Neural cell (in vitro differentiated cells): Measurements from ENCODE around the gene ADAP1. TPM values are rescaled to one million over a fixed set of nuclear protein-coding genes. Genes with fewer than 3 reads are reported as not detected.

Source experiments
- H2AFZ ChIP-seq: fragments of 200-600, 300-800 bp; sonication (generic), shearing (Covaris generic); 2 replicates; pipeline ENCODE4 v1.6.0; 2014; ENCODE audit warnings: low read depth, mild to moderate bottlenecking, antibody characterized with exemption, low read length, moderate library complexity
- H3F3A ChIP-seq: fragments of 200-600 bp; shearing (Covaris generic); 2 replicates; pipeline ENCODE4 v1.6.1; 2016; ENCODE audit warnings: mild to moderate bottlenecking, moderate library complexity, mixed read lengths, antibody characterized with exemption, low read length; ENCODE audit not compliant: insufficient read depth, poor library complexity, severe bottlenecking
- H3K27ac ChIP-seq: fragments of 200-600, 300-800 bp; sonication (generic), shearing (Covaris generic); 2 replicates; pipeline ENCODE4 v1.5.1; 2014; ENCODE audit warnings: mild to moderate bottlenecking, low read length, moderate library complexity
- H3K27me3 ChIP-seq: fragments of 300-800, 200-600 bp; sonication (generic), shearing (Covaris generic); 2 replicates; pipeline ENCODE4 v1.6.0; 2014; ENCODE audit warnings: mild to moderate bottlenecking, low read depth, low read length, moderate library complexity; ENCODE audit not compliant: insufficient read depth
- H3K36me3 ChIP-seq: fragments of 300-800, 200-600 bp; sonication (generic), shearing (Covaris generic); 2 replicates; pipeline ENCODE4 v1.5.1; 2014; ENCODE audit warnings: mild to moderate bottlenecking, antibody characterized with exemption, low read length, moderate library complexity; ENCODE audit not compliant: insufficient read depth
- H3K4me2 ChIP-seq: fragments of 300-800, 200-600 bp; sonication (generic), shearing (Covaris generic); 2 replicates; pipeline ENCODE4 v1.6.0; 2014; ENCODE audit warnings: mild to moderate bottlenecking, low read length
- H3K4me3 ChIP-seq: fragments of 300-800, 200-600 bp; sonication (generic), shearing (Covaris generic); 2 replicates; pipeline ENCODE4 v1.5.1; 2014; ENCODE audit warnings: mild to moderate bottlenecking, low read length, moderate library complexity
- H3K79me2 ChIP-seq: fragments of 200-600 bp; shearing (Covaris generic); replicated peaks from 2 replicates; pipeline ENCODE4 v1.6.0; 2014; ENCODE audit warnings: mild to moderate bottlenecking, low read length, moderate library complexity; ENCODE audit not compliant: insufficient read depth
- H3K9ac ChIP-seq: fragments of 300-800, 200-600 bp; sonication (generic), shearing (Covaris generic); 2 replicates; pipeline ENCODE4 v1.6.1; 2016; ENCODE audit warnings: mild to moderate bottlenecking, low read length, mixed read lengths
- H3K9me2 ChIP-seq: fragments of 200-600 bp; shearing (Covaris generic); 2 replicates; pipeline ENCODE4 v1.6.1; 2016; ENCODE audit warnings: mild to moderate bottlenecking, low read length, mixed read lengths; ENCODE audit not compliant: insufficient read depth
- H3K9me3 ChIP-seq: fragments of 200-600, 300-800 bp; sonication (generic), shearing (Covaris generic); 2 replicates; pipeline ENCODE4 v1.6.1; 2016; ENCODE audit warnings: mild to moderate bottlenecking, mixed run types, low read length, moderate library complexity, mixed read lengths
- H4K20me1 ChIP-seq: fragments of 200-600 bp; shearing (Covaris generic); 2 replicates; pipeline ENCODE4 v1.6.1; 2016; ENCODE audit warnings: mild to moderate bottlenecking, mixed run types; ENCODE audit not compliant: insufficient read depth
- EP300 ChIP-seq: fragments of 450-650 bp; conservative IDR thresholded peaks from 2 replicates; pipeline ENCODE4 v1.6.1; 2014; ENCODE audit warnings: antibody characterized with exemption, mild to moderate bottlenecking, moderate library complexity; ENCODE audit not compliant: poor library complexity, severe bottlenecking
- MXI1 ChIP-seq: fragments of 450-650 bp; conservative IDR thresholded peaks from 2 replicates; pipeline ENCODE4 v1.6.1; 2014; ENCODE audit warnings: antibody characterized with exemption, mild to moderate bottlenecking; ENCODE audit not compliant: poor library complexity, severe bottlenecking
- POLR2AphosphoS5 ChIP-seq: IDR thresholded peaks from 2 replicates; pipeline ENCODE4 v1.6.1; 2012
- SMC3 ChIP-seq: fragments of 450-650 bp; conservative IDR thresholded peaks from 2 replicates; pipeline ENCODE4 v1.6.1; 2014; ENCODE audit warnings: antibody characterized with exemption, mild to moderate bottlenecking, moderate library complexity; ENCODE audit not compliant: poor library complexity
- polyA plus RNA-seq: library from polyadenylated mRNA; depleted of rRNA; stranded (reverse); fragments of >200 nt; gene quantifications from 2 replicates; pipeline ENCODE4 v1.2.3, GENCODE V29; 2014
- TF ChIP-seq, protein P1 (sequence below): fragments of 450-650 bp; IDR thresholded peaks from 2 replicates; pipeline ENCODE4 v1.5.1; 2014; ENCODE audit warnings: antibody characterized with exemption, mild to moderate bottlenecking, moderate library complexity; ENCODE audit not compliant: poor library complexity, severe bottlenecking

Gene ADAP1
- polyA plus RNA-seq, 1 donor from 2014 or later, result 76.8 TPM

DNA sequence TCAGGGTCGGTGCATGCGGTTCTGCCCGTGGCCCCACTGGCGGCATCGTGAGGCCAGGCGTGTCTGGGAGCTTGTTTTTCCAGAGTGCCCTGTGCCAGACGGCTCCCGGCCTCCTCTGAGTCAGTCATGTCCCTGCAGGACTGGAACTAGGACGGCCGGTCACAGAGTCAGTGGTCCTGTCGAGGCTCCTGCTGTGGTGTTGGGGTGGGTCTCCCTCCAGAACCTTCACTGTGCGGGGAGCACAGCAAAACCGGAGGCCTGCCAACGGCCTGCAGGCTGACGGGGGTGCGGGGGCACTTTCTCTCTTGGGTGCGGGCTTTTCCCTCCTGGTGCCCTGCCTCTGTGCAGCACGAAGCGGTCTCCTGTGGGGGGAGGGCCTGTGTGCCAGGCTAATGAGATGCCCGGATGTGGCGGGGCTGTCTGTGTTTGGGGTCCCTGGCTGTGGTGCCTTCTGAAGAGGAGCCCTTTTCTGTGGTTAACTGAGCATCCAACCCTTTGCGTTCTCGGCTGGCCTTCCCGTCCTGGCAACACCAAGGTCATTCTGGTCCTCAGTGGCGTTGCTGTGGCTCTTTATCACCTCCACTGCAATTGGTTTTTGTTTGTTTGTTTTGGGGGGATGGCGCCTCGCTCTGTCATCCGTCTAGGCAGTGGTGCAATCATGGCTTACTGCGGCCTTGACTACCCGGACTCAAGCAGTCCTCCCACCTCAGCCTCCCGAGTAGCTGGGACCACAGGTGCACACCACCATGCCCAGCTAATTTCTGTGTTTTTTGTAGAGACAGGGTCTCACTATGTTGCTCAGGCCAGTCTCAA lies 70.1 kb downstream of the ADAP1 start:
- Histone ChIP-seq H3K36me3 (no peaks in the 10 kb centered on the region), H3K9me3 (no peaks in the 10 kb centered on the region), H3K4me3 (no peak overlapping the region), H3K9me2 (no peaks in the 10 kb centered on the region), H3K27me3 (no peaks in the 10 kb centered on the region), H3F3A (no peaks in the 10 kb centered on the region), H4K20me1 (no peaks in the 10 kb centered on the region), H3K27ac (no peak overlapping the region), H3K9ac (no peak overlapping the region), H3K79me2 (peaks cover 33% of the 10 kb centered on the region), H3K4me2 (no peak overlapping the region), H2AFZ (no peak overlapping the region)
- no peak for TF ChIP-seq EP300

DNA sequence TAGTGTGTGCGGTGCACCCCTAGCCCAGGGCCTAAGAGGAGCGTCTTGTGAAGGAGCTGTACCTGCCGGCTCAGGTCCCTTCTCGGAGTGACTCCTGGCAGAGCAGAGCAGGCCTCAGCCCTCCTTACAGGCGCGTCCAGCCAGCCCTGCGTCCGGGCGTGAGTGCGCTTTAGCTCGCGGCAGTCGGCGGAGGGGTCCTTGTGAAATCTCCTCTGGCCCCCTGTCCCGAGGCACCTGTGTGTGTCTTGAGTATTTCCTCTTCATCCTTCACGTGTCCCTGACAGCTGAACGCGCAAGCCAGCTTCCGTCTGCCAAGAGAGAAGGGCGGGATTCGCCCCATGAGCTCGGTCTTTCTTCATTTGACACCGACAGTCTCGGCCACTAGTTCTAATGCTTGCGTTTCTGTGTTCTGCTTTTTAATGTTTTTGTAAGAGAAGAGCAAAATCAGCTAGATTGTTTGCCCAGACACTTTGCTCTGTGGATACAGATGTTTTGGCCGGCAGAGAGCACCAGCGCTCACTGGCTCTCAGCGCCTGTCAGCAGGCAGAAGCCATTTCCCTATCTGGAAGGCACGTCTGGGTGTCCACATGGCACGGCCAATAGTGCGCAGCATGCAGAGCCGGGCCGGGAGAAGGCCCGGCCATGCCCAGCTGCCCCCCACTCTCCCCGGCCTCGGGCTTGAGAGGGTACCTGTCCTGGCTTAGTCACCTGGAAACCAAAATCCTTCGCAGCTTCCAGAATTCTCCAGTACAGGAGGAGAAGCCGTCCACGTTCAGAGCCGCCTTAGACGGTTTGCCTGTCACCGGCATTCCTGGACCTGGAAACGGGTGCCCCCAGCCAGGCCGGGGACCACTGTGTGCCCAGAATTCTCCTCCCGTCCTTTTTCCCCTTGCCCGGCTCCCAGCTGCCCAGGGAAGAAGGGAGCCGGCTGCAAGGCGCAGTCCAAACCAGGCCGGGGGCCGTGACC lies 71.1 kb downstream of the ADAP1 start:
- no peak for TF ChIP-seq SMC3
- no peak for TF ChIP-seq POLR2AphosphoS5
- Histone ChIP-seq H3K9me3 (no peaks in the 10 kb centered on the region), H3F3A (no peaks in the 10 kb centered on the region), H3K9me2 (no peaks in the 10 kb centered on the region), H4K20me1 (no peaks in the 10 kb centered on the region), H2AFZ (no peak overlapping the region), H3K27me3 (no peaks in the 10 kb centered on the region), H3K79me2 (peaks cover 44% of the 10 kb centered on the region), H3K4me3 (no peak overlapping the region), H3K36me3 (no peaks in the 10 kb centered on the region), H3K9ac (no peak overlapping the region), H3K4me2 (no peak overlapping the region), H3K27ac (no peak overlapping the region)

DNA sequence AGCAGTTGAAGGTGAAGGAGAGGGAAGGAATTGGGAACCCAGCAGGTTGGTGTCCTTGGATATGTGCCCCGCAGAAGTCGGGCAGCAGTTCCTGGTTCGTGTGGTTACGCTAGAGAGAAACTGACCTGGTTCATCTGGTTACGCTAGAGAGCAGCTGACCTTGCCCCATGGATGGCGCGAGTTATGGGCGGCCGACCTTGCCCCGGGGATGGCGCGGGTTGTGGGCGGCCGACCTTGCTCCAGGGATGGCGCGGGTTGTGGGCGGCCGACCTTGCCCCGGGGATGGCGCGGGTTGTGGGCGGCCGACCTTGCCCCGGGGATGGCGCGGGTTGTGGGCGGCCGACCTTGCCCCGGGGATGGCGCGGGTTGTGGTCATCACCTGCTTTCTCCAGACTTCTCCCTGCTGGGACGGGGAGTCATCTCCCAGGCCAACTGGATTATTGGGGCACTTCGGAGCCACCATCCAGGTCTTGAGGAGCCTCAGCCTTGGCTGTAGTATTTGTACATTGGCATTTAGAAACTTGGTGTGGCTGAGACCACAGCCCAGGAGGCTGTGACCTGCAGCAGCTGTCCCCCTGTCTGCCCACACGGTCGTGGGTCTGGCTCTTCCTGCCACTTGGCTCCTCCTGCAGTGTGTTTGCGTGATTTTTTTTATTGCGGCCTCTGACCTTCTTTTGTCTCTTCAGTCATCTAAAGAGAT lies 72.0 kb downstream of the ADAP1 start:
- Histone ChIP-seq H3K36me3 (no peaks in the 10 kb centered on the region), H2AFZ (no peak overlapping the region), H3K4me2 (no peak overlapping the region), H3K27me3 (no peaks in the 10 kb centered on the region), H3K79me2 (peaks cover 50% of the 10 kb centered on the region), H3F3A (no peaks in the 10 kb centered on the region), H3K9me3 (no peaks in the 10 kb centered on the region), H3K9me2 (no peaks in the 10 kb centered on the region), H3K4me3 (no peak overlapping the region), H3K9ac (no peak overlapping the region), H3K27ac (no peak overlapping the region), H4K20me1 (no peaks in the 10 kb centered on the region)
- TF ChIP-seq, protein P1, sequence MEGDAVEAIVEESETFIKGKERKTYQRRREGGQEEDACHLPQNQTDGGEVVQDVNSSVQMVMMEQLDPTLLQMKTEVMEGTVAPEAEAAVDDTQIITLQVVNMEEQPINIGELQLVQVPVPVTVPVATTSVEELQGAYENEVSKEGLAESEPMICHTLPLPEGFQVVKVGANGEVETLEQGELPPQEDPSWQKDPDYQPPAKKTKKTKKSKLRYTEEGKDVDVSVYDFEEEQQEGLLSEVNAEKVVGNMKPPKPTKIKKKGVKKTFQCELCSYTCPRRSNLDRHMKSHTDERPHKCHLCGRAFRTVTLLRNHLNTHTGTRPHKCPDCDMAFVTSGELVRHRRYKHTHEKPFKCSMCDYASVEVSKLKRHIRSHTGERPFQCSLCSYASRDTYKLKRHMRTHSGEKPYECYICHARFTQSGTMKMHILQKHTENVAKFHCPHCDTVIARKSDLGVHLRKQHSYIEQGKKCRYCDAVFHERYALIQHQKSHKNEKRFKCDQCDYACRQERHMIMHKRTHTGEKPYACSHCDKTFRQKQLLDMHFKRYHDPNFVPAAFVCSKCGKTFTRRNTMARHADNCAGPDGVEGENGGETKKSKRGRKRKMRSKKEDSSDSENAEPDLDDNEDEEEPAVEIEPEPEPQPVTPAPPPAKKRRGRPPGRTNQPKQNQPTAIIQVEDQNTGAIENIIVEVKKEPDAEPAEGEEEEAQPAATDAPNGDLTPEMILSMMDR, result no peak
- TF ChIP-seq MXI1, result no peak
